ENCODE data around the gene USP2. TPM values are rescaled to one million over a fixed set of nuclear protein-coding genes. Genes with fewer than 3 reads are reported as not detected.

Gene USP2
- total RNA-seq, 2 experiments from 2014 or later: 10.6 to 24.5 TPM

GRCh38 chr11:119419834-119420492 lies 38.5 kb upstream of the USP2 start:
- H2AFZ ChIP-seq (ENCODE audit: low read length): no peak overlapping the region
- H3K4me3 ChIP-seq (ENCODE audit: low read depth, low read length, poor library complexity, severe bottlenecking): no peak overlapping the region
- H3K27ac ChIP-seq (ENCODE audit: low read depth, low read length, poor library complexity, severe bottlenecking): no peak overlapping the region
- no peak overlapping the region for H3K4me2 ChIP-seq (ENCODE audit: low read length)
- H3K9me3 ChIP-seq (ENCODE audit: low read length): no peaks in the 10 kb centered on the region
- POLR2A ChIA-PET: no interaction called here
- H4K20me1 ChIP-seq (ENCODE audit: insufficient read depth, low read length): no peaks in the 10 kb centered on the region
- no peaks in the 10 kb centered on the region for H3K4me1 ChIP-seq (ENCODE audit: insufficient read depth, low read length, poor library complexity, severe bottlenecking)
- DNase-seq (ENCODE audit: low spot score): no peak
- CTCF ChIA-PET (ENCODE audit: unreplicated experiment): no interaction called here
- H3K36me3 ChIP-seq (ENCODE audit: insufficient read depth, low read length): no peaks in the 10 kb centered on the region
- H3K79me2 ChIP-seq (ENCODE audit: insufficient read depth, low read depth, low read length): no peaks in the 10 kb centered on the region
- no peaks in the 10 kb centered on the region for H3K9me2 ChIP-seq (ENCODE audit: insufficient read depth, low read length)
- no TSS peak for BruUV-seq (replicated peaks)
- intact Hi-C loops (cut with micrococcal nuclease; ENCODE audit: unreplicated experiment): no loop called here
- TF ChIP-seq CTCF (conservative IDR thresholded peaks at IDR 0.05; ENCODE audit: low read length) (no peak), EZH2phosphoT487 (IDR thresholded peaks at IDR 0.05; ENCODE audit: borderline replicate concordance, low read depth, low read length) (no peak)

- no peak for DNase-seq (ENCODE audit: low spot score)
- Histone ChIP-seq H3K9me3 (ENCODE audit: low read length) (no peaks in the 10 kb centered on the region), H3K9me2 (ENCODE audit: insufficient read depth, low read length) (no peaks in the 10 kb centered on the region), H3K4me1 (ENCODE audit: insufficient read depth, low read length, poor library complexity, severe bottlenecking) (no peaks in the 10 kb centered on the region), H3K79me2 (ENCODE audit: insufficient read depth, low read depth, low read length) (no peaks in the 10 kb centered on the region), H3K27ac (ENCODE audit: low read depth, low read length, poor library complexity, severe bottlenecking) (no peak overlapping the region), H3K4me2 (ENCODE audit: low read length) (no peak overlapping the region), H3K4me3 (ENCODE audit: low read depth, low read length, poor library complexity, severe bottlenecking) (no peak overlapping the region), H3K36me3 (ENCODE audit: insufficient read depth, low read length) (no peaks in the 10 kb centered on the region), H2AFZ (ENCODE audit: low read length) (no peak overlapping the region), H4K20me1 (ENCODE audit: insufficient read depth, low read length) (no peaks in the 10 kb centered on the region)
- BruUV-seq (replicated peaks): no TSS peak
- ChIA-PET POLR2A (no interaction called here), CTCF (ENCODE audit: unreplicated experiment) (no interaction called here)
- TF ChIP-seq EZH2phosphoT487 (IDR thresholded peaks at IDR 0.05; ENCODE audit: borderline replicate concordance, low read depth, low read length) (no peak), CTCF (conservative IDR thresholded peaks at IDR 0.05; ENCODE audit: low read length) (no peak)
- intact Hi-C loops (cut with micrococcal nuclease; ENCODE audit: unreplicated experiment): no loop called here
These were observed 37.8 kb upstream of the USP2 start for GRCh38 chr11:119419246-119419645.

GRCh38 chr11:119418759-119419158 lies 37.3 kb upstream of the USP2 start:
- no peak overlapping the region for H2AFZ ChIP-seq (ENCODE audit: low read length)
- no peaks in the 10 kb centered on the region for H3K79me2 ChIP-seq (ENCODE audit: insufficient read depth, low read depth, low read length)
- no peaks in the 10 kb centered on the region for H3K36me3 ChIP-seq (ENCODE audit: insufficient read depth, low read length)
- intact Hi-C loops (cut with micrococcal nuclease; ENCODE audit: unreplicated experiment): no loop called here
- no peak overlapping the region for H3K4me2 ChIP-seq (ENCODE audit: low read length)
- no peaks in the 10 kb centered on the region for H4K20me1 ChIP-seq (ENCODE audit: insufficient read depth, low read length)
- no TSS peak for BruUV-seq (replicated peaks)
- H3K4me1 ChIP-seq (ENCODE audit: insufficient read depth, low read length, poor library complexity, severe bottlenecking): no peaks in the 10 kb centered on the region
- H3K9me2 ChIP-seq (ENCODE audit: insufficient read depth, low read length): no peaks in the 10 kb centered on the region
- no peak for TF ChIP-seq CTCF (conservative IDR thresholded peaks at IDR 0.05; ENCODE audit: low read length)
- TF ChIP-seq EZH2phosphoT487 (IDR thresholded peaks at IDR 0.05; ENCODE audit: borderline replicate concordance, low read depth, low read length): no peak
- ChIA-PET POLR2A (no interaction called here), CTCF (ENCODE audit: unreplicated experiment) (no interaction called here)
- H3K27ac ChIP-seq (ENCODE audit: low read depth, low read length, poor library complexity, severe bottlenecking): no peak overlapping the region
- H3K4me3 ChIP-seq (ENCODE audit: low read depth, low read length, poor library complexity, severe bottlenecking): no peak overlapping the region
- DNase-seq (ENCODE audit: low spot score): no peak
- H3K9me3 ChIP-seq (ENCODE audit: low read length): no peaks in the 10 kb centered on the region

Measured in OCI-LY7 (cell line).